ENCODE data around the gene CCDC200. TPM values are rescaled to one million over a fixed set of nuclear protein-coding genes. Genes with fewer than 3 reads are reported as not detected.
A peak's percentile ranks its signal among the peaks of the same experiment; 100 is the strongest.
"Not testable (repeated sequence)": the region's sequence is repeated elsewhere in the genome, so short reads cannot be mapped to it uniquely, and the experiment has no call there.

Gene CCDC200
- total and polyA plus RNA-seq, 4 donors: not detected

- H3K9me3 ChIP-seq (ENCODE audit: control insufficient read depth, low read length); H3K4me1 ChIP-seq (ENCODE audit: control insufficient read depth in 1 of 2, insufficient read depth in 2 of 2, low read length in 2 of 2); H3K4me3 ChIP-seq (ENCODE audit: low read length in 2 of 2); intact Hi-C loops (cut with DNase I); H3K27me3 ChIP-seq (ENCODE audit: control insufficient read depth in 1 of 2, insufficient read depth in 2 of 2, low read length in 1 of 2); H3K36me3 ChIP-seq (ENCODE audit: control insufficient read depth in 1 of 2, insufficient read depth in 2 of 2, low read length in 1 of 2); H3K27ac ChIP-seq (ENCODE audit: low read depth in 1 of 2, low read length in 2 of 2); DNase-seq; ATAC-seq (ENCODE audit: low FRiP score): not testable (repeated sequence)
- WGBS, 2 donors: 0% methylated on average over 3 of the region's 15 CpGs; no CpG with 5 or more reads in 1 of the 2 donors
These were observed 4.8 kb upstream of the CCDC200 start for GRCh38 chr17:43233263-43233662.

- ATAC-seq (ENCODE audit: low FRiP score); H3K4me1 ChIP-seq (ENCODE audit: control insufficient read depth in 1 of 2, insufficient read depth in 2 of 2, low read length in 2 of 2); intact Hi-C loops (cut with DNase I); H3K27ac ChIP-seq (ENCODE audit: low read depth in 1 of 2, low read length in 2 of 2); H3K4me3 ChIP-seq (ENCODE audit: low read length in 2 of 2); H3K27me3 ChIP-seq (ENCODE audit: control insufficient read depth in 1 of 2, insufficient read depth in 2 of 2, low read length in 1 of 2); H3K9me3 ChIP-seq (ENCODE audit: control insufficient read depth, low read length); H3K36me3 ChIP-seq (ENCODE audit: control insufficient read depth in 1 of 2, insufficient read depth in 2 of 2, low read length in 1 of 2): not testable (repeated sequence)
- peak; percentile 56 to 90 for DNase-seq
- 78 to 93% methylated on average over 4 to 16 of the region's 24 CpGs for WGBS, 2 donors
These were observed 3.7 kb upstream of the CCDC200 start for GRCh38 chr17:43232021-43232699.

- H3K4me3 ChIP-seq (ENCODE audit: low read length in 2 of 2); ATAC-seq (ENCODE audit: low FRiP score); H3K27ac ChIP-seq (ENCODE audit: low read depth in 1 of 2, low read length in 2 of 2); intact Hi-C loops (cut with DNase I); H3K4me1 ChIP-seq (ENCODE audit: control insufficient read depth in 1 of 2, insufficient read depth in 2 of 2, low read length in 2 of 2); H3K36me3 ChIP-seq (ENCODE audit: control insufficient read depth in 1 of 2, insufficient read depth in 2 of 2, low read length in 1 of 2); H3K27me3 ChIP-seq (ENCODE audit: control insufficient read depth in 1 of 2, insufficient read depth in 2 of 2, low read length in 1 of 2); H3K9me3 ChIP-seq (ENCODE audit: control insufficient read depth, low read length): not testable (repeated sequence)
- WGBS, 2 donors: 49 to 63% methylated on average over 15 to 19 of the region's 40 CpGs
- DNase-seq: peak; percentile 27 to 41
These were observed 3.0 kb upstream of the CCDC200 start for GRCh38 chr17:43231205-43232020.

GRCh38 chr17:43226393-43226792, 2.0 kb downstream of the CCDC200 start:
- H3K4me1 ChIP-seq (ENCODE audit: control insufficient read depth in 1 of 2, insufficient read depth in 2 of 2, low read length in 2 of 2): no peaks in the 10 kb centered on the region
- no peaks in the 10 kb centered on the region for H3K9me3 ChIP-seq (ENCODE audit: control insufficient read depth, low read length)
- H3K36me3 ChIP-seq (ENCODE audit: control insufficient read depth in 1 of 2, insufficient read depth in 2 of 2, low read length in 1 of 2): no peaks in the 10 kb centered on the region
- ATAC-seq (ENCODE audit: low FRiP score) (no peak), DNase-seq (peak; percentile 18 to 36)
- intact Hi-C loops (cut with DNase I): no loop called here
- H3K27me3 ChIP-seq (ENCODE audit: control insufficient read depth in 1 of 2, insufficient read depth in 2 of 2, low read length in 1 of 2): no peaks in the 10 kb centered on the region
- H3K27ac ChIP-seq (ENCODE audit: low read depth in 1 of 2, low read length in 2 of 2): no peak overlapping the region
- WGBS, 2 donors: 92 to 95% methylated on average over 7 of the region's 7 CpGs
- H3K4me3 ChIP-seq (ENCODE audit: low read length in 2 of 2): no peak overlapping the region

- H3K27me3 ChIP-seq (ENCODE audit: control insufficient read depth in 1 of 2, insufficient read depth in 2 of 2, low read length in 1 of 2): no peaks in the 10 kb centered on the region
- H3K9me3 ChIP-seq (ENCODE audit: control insufficient read depth, low read length): no peaks in the 10 kb centered on the region
- intact Hi-C loops (cut with DNase I): no loop called here
- H3K4me1 ChIP-seq (ENCODE audit: control insufficient read depth in 1 of 2, insufficient read depth in 2 of 2, low read length in 2 of 2): no peaks in the 10 kb centered on the region
- no peaks in the 10 kb centered on the region for H3K36me3 ChIP-seq (ENCODE audit: control insufficient read depth in 1 of 2, insufficient read depth in 2 of 2, low read length in 1 of 2)
- H3K27ac ChIP-seq (ENCODE audit: low read depth in 1 of 2, low read length in 2 of 2): no peak overlapping the region
- 90 to 92% methylated on average over 7 of the region's 7 CpGs for WGBS, 2 donors
- ATAC-seq (ENCODE audit: low FRiP score) (no peak), DNase-seq (peak in 1 of 2 donors; percentile 58)
- H3K4me3 ChIP-seq (ENCODE audit: low read length in 2 of 2): no peak overlapping the region
These were observed 4.2 kb downstream of the CCDC200 start for GRCh38 chr17:43224146-43224705.

GRCh38 chr17:43220511-43221125, 7.8 kb downstream of the CCDC200 start:
- H3K27me3 ChIP-seq (ENCODE audit: control insufficient read depth in 1 of 2, insufficient read depth in 2 of 2, low read length in 1 of 2): no peaks in the 10 kb centered on the region
- no peak overlapping the region for H3K27ac ChIP-seq (ENCODE audit: low read depth in 1 of 2, low read length in 2 of 2)
- no peaks in the 10 kb centered on the region for H3K36me3 ChIP-seq (ENCODE audit: control insufficient read depth in 1 of 2, insufficient read depth in 2 of 2, low read length in 1 of 2)
- H3K4me1 ChIP-seq (ENCODE audit: control insufficient read depth in 1 of 2, insufficient read depth in 2 of 2, low read length in 2 of 2): no peaks in the 10 kb centered on the region
- H3K9me3 ChIP-seq (ENCODE audit: control insufficient read depth, low read length): no peaks in the 10 kb centered on the region
- H3K4me3 ChIP-seq (ENCODE audit: low read length in 2 of 2): no peak overlapping the region
- 84 to 89% methylated on average over 9 of the region's 9 CpGs for WGBS, 2 donors
- intact Hi-C loops (cut with DNase I): no loop called here
- no peak for ATAC-seq (ENCODE audit: low FRiP score)
- peak in 1 of 2 donors; percentile 51 for DNase-seq

- no peaks in the 10 kb centered on the region for H3K4me1 ChIP-seq (ENCODE audit: control insufficient read depth in 1 of 2, insufficient read depth in 2 of 2, low read length in 2 of 2)
- no peaks in the 10 kb centered on the region for H3K9me3 ChIP-seq (ENCODE audit: control insufficient read depth, low read length)
- 60 to 67% methylated on average over 8 of the region's 8 CpGs for WGBS, 2 donors
- ATAC-seq (ENCODE audit: low FRiP score): no peak
- no peaks in the 10 kb centered on the region for H3K36me3 ChIP-seq (ENCODE audit: control insufficient read depth in 1 of 2, insufficient read depth in 2 of 2, low read length in 1 of 2)
- DNase-seq: peak in 1 of 2 donors; percentile 37
- no peak overlapping the region for H3K27ac ChIP-seq (ENCODE audit: low read depth in 1 of 2, low read length in 2 of 2)
- intact Hi-C loops (cut with DNase I): no loop called here
- H3K4me3 ChIP-seq (ENCODE audit: low read length in 2 of 2): no peak overlapping the region
- no peaks in the 10 kb centered on the region for H3K27me3 ChIP-seq (ENCODE audit: control insufficient read depth in 1 of 2, insufficient read depth in 2 of 2, low read length in 1 of 2)
These were observed 8.6 kb downstream of the CCDC200 start for GRCh38 chr17:43219746-43220380.

GRCh38 chr17:43219001-43219400, 9.4 kb downstream of the CCDC200 start:
- 92 to 97% methylated on average over 2 of the region's 2 CpGs for WGBS, 2 donors
- no peaks in the 10 kb centered on the region for H3K36me3 ChIP-seq (ENCODE audit: control insufficient read depth in 1 of 2, insufficient read depth in 2 of 2, low read length in 1 of 2)
- no peak for ATAC-seq (ENCODE audit: low FRiP score)

More at GRCh38 chr17:43219001-43219400, 9.4 kb downstream of the CCDC200 start:
- no peaks in the 10 kb centered on the region for H3K9me3 ChIP-seq (ENCODE audit: control insufficient read depth, low read length)
- peak in 1 of 2 donors; percentile 15 for DNase-seq
- no peaks in the 10 kb centered on the region for H3K27me3 ChIP-seq (ENCODE audit: control insufficient read depth in 1 of 2, insufficient read depth in 2 of 2, low read length in 1 of 2)
- H3K4me3 ChIP-seq (ENCODE audit: low read length in 2 of 2): no peak overlapping the region
- H3K4me1 ChIP-seq (ENCODE audit: control insufficient read depth in 1 of 2, insufficient read depth in 2 of 2, low read length in 2 of 2): no peaks in the 10 kb centered on the region
- intact Hi-C loops (cut with DNase I): no loop called here
- no peak overlapping the region for H3K27ac ChIP-seq (ENCODE audit: low read depth in 1 of 2, low read length in 2 of 2)

All from aorta (tissue), 5 donors.